Lower leg skin (tissue), 4 donors: ENCODE measurements around the gene PPP1R12B. TPM values are rescaled to one million over a fixed set of nuclear protein-coding genes. Genes with fewer than 3 reads are reported as not detected.
A peak's percentile ranks its signal among the peaks of the same experiment; 100 is the strongest.

Experiments
- DNase-seq, 2 donors: peaks; one replicate each; pipeline ENCODE4 v3.0.0-alpha.2; 2019; ENCODE audit warnings: low spot score in 2 of 2
- H3K4me3 ChIP-seq: fragments of 200-600 bp; sonication (generic); 2 replicates; pipeline ENCODE4 v1.5.1; 2017; ENCODE audit warnings: mild to moderate bottlenecking, low read depth; ENCODE audit not compliant: poor library complexity, severe bottlenecking
- CTCF ChIP-seq, 3 donors: fragments of 450-650 bp; IDR thresholded peaks; one replicate each; pipeline ENCODE4 v1.5.1; 2016; ENCODE audit warnings: antibody characterized with exemption in 3 of 3, mild to moderate bottlenecking in 3 of 3, moderate library complexity in 2 of 3
- POLR2A ChIP-seq, 2 donors: fragments of 450-650 bp; IDR thresholded peaks; one replicate each; pipeline ENCODE4 v1.6.1; 2016 to 2017; ENCODE audit warnings: antibody characterized with exemption in 2 of 2, mild to moderate bottlenecking in 1 of 2, moderate library complexity in 1 of 2
- WGBS, 2 donors: methylation state at CpG; one replicate each; pipeline ENCODE4 v1.1.5; 2018; 5-methylcytosine and 5-hydroxymethylcytosine counted together
- intact Hi-C: fragments of 100-400 bp; cut with DNase I; formaldehyde crosslinking; loops from one replicate; pipeline ENCODE4 v1.15.0; 2023; ENCODE audit warnings: low total_unique reads
- total RNA-seq, 4 donors: library from RNA; depleted of rRNA; stranded (reverse); fragments of >200 nt; gene quantifications; one replicate each; pipeline ENCODE4 v1.1.0, GENCODE V29; 2016

Gene PPP1R12B
- total RNA-seq, 4 donors from 2014 or later, result 14.6 to 50.8 (median 30.6) TPM

GRCh38 chr1:202589190-202589930 lies 240.9 kb downstream of the PPP1R12B start:
- intact Hi-C loops, result no loop called here
- no peak overlapping the region for H3K4me3 ChIP-seq
- TF ChIP-seq CTCF (IDR thresholded peaks at IDR 0.05) (no peak), POLR2A (IDR thresholded peaks at IDR 0.05) (no peak)
- 59 to 75% methylated on average over 8 of the region's 8 CpGs for WGBS, 2 donors
- peak; percentile 85 to 97 for DNase-seq

- intact Hi-C loops, result loop anchor here (10.0 kb wide), 1 partner anchor 85 kb away; no protein-coding TSS in a partner anchor
- no peak for DNase-seq
- no peak overlapping the region for H3K4me3 ChIP-seq
- WGBS, 2 donors, result 85 to 89% methylated on average over 4 of the region's 4 CpGs
- no peak for TF ChIP-seq POLR2A (IDR thresholded peaks at IDR 0.05)
- TF ChIP-seq CTCF (IDR thresholded peaks at IDR 0.05), result no peak
These were observed 241.6 kb downstream of the PPP1R12B start for GRCh38 chr1:202590126-202590525.

- no peak for DNase-seq
- 49 to 71% methylated on average over 5 of the region's 5 CpGs for WGBS, 2 donors
- H3K4me3 ChIP-seq, result no peak overlapping the region
- TF ChIP-seq CTCF (IDR thresholded peaks at IDR 0.05) (no peak), POLR2A (IDR thresholded peaks at IDR 0.05) (no peak)
- intact Hi-C loops, result loop anchor here (10.0 kb wide), 1 partner anchor 86 kb away; no protein-coding TSS in a partner anchor
These were observed 242.5 kb downstream of the PPP1R12B start for GRCh38 chr1:202590975-202591411.

DNA sequence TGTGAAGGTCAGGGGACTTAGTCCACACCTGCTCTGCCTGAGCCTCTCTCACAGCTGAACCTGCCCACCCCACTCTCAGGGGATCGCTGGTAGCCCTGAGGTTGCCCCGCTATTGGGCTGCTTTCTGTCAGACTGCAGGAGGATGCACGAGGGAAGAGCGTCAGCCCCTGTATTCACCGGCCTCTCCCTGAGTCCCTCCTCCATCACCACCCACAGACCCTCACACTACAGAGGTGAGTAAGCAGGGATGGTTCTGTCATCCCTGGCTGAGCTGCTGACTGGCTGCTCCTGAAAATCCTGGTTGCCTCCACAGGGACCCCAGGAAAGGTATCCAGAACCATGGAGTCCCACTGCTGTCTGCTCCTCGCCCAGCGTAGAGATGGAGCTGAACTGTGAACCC lies 243.0 kb downstream of the PPP1R12B start:
- WGBS, 2 donors, result 95 to 96% methylated on average over 7 of the region's 7 CpGs
- intact Hi-C loops, result loop anchor here (10.0 kb wide), 1 partner anchor 87 kb away; no protein-coding TSS in a partner anchor
- DNase-seq, result no peak
- no peak overlapping the region for H3K4me3 ChIP-seq
- TF ChIP-seq POLR2A (IDR thresholded peaks at IDR 0.05), result no peak

GRCh38 chr1:202592146-202592545 lies 243.6 kb downstream of the PPP1R12B start:
- no peak for DNase-seq
- no peak overlapping the region for H3K4me3 ChIP-seq
- intact Hi-C loops, result loop anchor here (10.0 kb wide), 1 partner anchor 87 kb away; no protein-coding TSS in a partner anchor
- 74 to 87% methylated on average over 7 of the region's 7 CpGs for WGBS, 2 donors
- TF ChIP-seq CTCF (IDR thresholded peaks at IDR 0.05), result no peak
- TF ChIP-seq POLR2A (IDR thresholded peaks at IDR 0.05), result no peak

- TF ChIP-seq CTCF (IDR thresholded peaks at IDR 0.05), result no peak
- TF ChIP-seq POLR2A (IDR thresholded peaks at IDR 0.05), result no peak
- H3K4me3 ChIP-seq, result no peak overlapping the region
- DNase-seq, result no peak
- intact Hi-C loops, result loop anchor here (10.0 kb wide), 1 partner anchor 89 kb away; no protein-coding TSS in a partner anchor
- WGBS, 2 donors, result 52 to 53% methylated on average over 4 of the region's 4 CpGs
These were observed 245.3 kb downstream of the PPP1R12B start for GRCh38 chr1:202593845-202594244.
